Natural killer cell (primary cell): ENCODE measurements around the gene CHPF. TPM values are rescaled to one million over a fixed set of nuclear protein-coding genes. Genes with fewer than 3 reads are reported as not detected.

Source experiments
- ATAC-seq, 3 donors: fragments of 150-1000 bp in 2 of 3; fragments of 200-7000 bp in 1 of 3; cut with Tn5 transposase; 1 replicate in 1 of 3; 2 replicates in 2 of 3; pipeline ENCODE4 v1.10.0; 2021; ENCODE audit warnings: mild to moderate bottlenecking in 2 of 3, moderate library complexity in 2 of 3
- DNase-seq, 2 donors: peaks; one replicate each; pipeline versions ENCODE4 v3.0.0 to v3.0.0-alpha.2; 2013 to 2021; ENCODE audit warnings: mixed read lengths in 1 of 2
- H3K27ac ChIP-seq: one replicate; pipeline ENCODE4 v1.5.1; 2013; ENCODE audit warnings: mild to moderate bottlenecking, low read length
- H3K27me3 ChIP-seq: one replicate; pipeline ENCODE4 v1.6.1; 2013; ENCODE audit warnings: low read length; ENCODE audit not compliant: control insufficient read depth, insufficient read depth
- H3K36me3 ChIP-seq: one replicate; pipeline ENCODE4 v1.6.1; 2013; ENCODE audit warnings: low read length; ENCODE audit not compliant: control insufficient read depth, insufficient read depth
- H3K4me1 ChIP-seq: one replicate; pipeline ENCODE4 v1.6.1; 2013; ENCODE audit warnings: low read length; ENCODE audit not compliant: control insufficient read depth, insufficient read depth
- H3K4me3 ChIP-seq: one replicate; pipeline ENCODE4 v1.5.1; 2013; ENCODE audit warnings: low read length
- H3K9me3 ChIP-seq: one replicate; pipeline ENCODE4 v1.6.1; 2013; ENCODE audit warnings: low read length; ENCODE audit not compliant: control insufficient read depth, insufficient read depth
- H3K27ac Mint-ChIP-seq, 2 donors: one replicate each; pipeline ENCODE4 v1.8.0; 2022; ENCODE audit warnings: mild to moderate bottlenecking in 2 of 2, mixed read lengths in 2 of 2, moderate library complexity in 1 of 2
- H3K27me3 Mint-ChIP-seq, 2 donors: one replicate each; pipeline ENCODE4 v1.8.0; 2022; ENCODE audit warnings: low read depth in 2 of 2, mixed read lengths in 2 of 2
- H3K36me3 Mint-ChIP-seq: one replicate; pipeline ENCODE4 v1.8.0; 2022; ENCODE audit warnings: mixed read lengths
- H3K4me1 Mint-ChIP-seq, 2 donors: one replicate each; pipeline ENCODE4 v1.8.0; 2022; ENCODE audit warnings: mixed read lengths in 2 of 2
- H3K4me3 Mint-ChIP-seq: one replicate; pipeline ENCODE4 v1.8.0; 2022; ENCODE audit warnings: mild to moderate bottlenecking, moderate library complexity, mixed read lengths
- H3K9me3 Mint-ChIP-seq, 2 donors: one replicate each; pipeline ENCODE4 v1.8.0; 2022; ENCODE audit warnings: mixed read lengths in 2 of 2
- CTCF ChIP-seq: fragments of 200-600 bp; IDR thresholded peaks from one replicate; pipeline ENCODE4 v1.8.0; 2022; ENCODE audit warnings: antibody characterized with exemption
- WGBS: methylation state at CpG from one replicate; pipeline ENCODE4 v1.1.7; 2013; ENCODE audit warnings: missing lambda C conversion rate; ENCODE audit not compliant: insufficient coverage; 5-methylcytosine and 5-hydroxymethylcytosine counted together
- intact Hi-C: fragments of 100-400 bp; cut with micrococcal nuclease; formaldehyde crosslinking; loops from one replicate; pipeline ENCODE4 v1.14.2; 2022
- total RNA-seq, 4 donors: library from RNA; stranded (reverse); fragments of 120-200 nt in 1 of 4; gene quantifications; one replicate each; pipeline versions ENCODE4 v1.2.3 to v1.2.4, GENCODE V29; 2013 to 2022

Gene CHPF
- total RNA-seq, 3 donors from 2014 or later (not counting 1 experiment from before 2014, with no cell fraction given) = 9.6 to 19.2 (median 12.7) TPM

GRCh38 chr2:219549619-219550018 lies 6.0 kb upstream of the CHPF start:
- 87% methylated on average over 9 of the region's 9 CpGs for WGBS
- no peaks in the 10 kb centered on the region for H3K36me3 Mint-ChIP-seq
- ATAC-seq (no peak), DNase-seq (no peak)
- H3K4me1 Mint-ChIP-seq = peaks cover 10 to 22% of the 10 kb centered on the region in 2 donors
- peaks cover 14 to 42% of the 10 kb centered on the region in 2 donors for H3K27me3 Mint-ChIP-seq
- H3K9me3 Mint-ChIP-seq = no peaks in the 10 kb centered on the region
- no peak overlapping the region for H3K4me3 ChIP-seq
- H3K36me3 ChIP-seq = no peaks in the 10 kb centered on the region
- no peak for TF ChIP-seq CTCF
- no peaks in the 10 kb centered on the region for H3K9me3 ChIP-seq
- no peak overlapping the region for H3K27ac ChIP-seq
- H3K27ac Mint-ChIP-seq = no peak overlapping the region
- peaks cover 28% of the 10 kb centered on the region for H3K27me3 ChIP-seq
- intact Hi-C loops = no loop called here
- no peak overlapping the region for H3K4me3 Mint-ChIP-seq
- peaks cover 20% of the 10 kb centered on the region for H3K4me1 ChIP-seq

- H3K27me3 ChIP-seq = peaks cover 24% of the 10 kb centered on the region
- WGBS = 93% methylated on average over 18 of the region's 18 CpGs
- H3K27me3 Mint-ChIP-seq = peaks cover 10 to 42% of the 10 kb centered on the region in 2 donors
- peaks cover 27% of the 10 kb centered on the region for H3K4me1 ChIP-seq
- no peaks in the 10 kb centered on the region for H3K36me3 ChIP-seq
- H3K4me3 Mint-ChIP-seq = no peak overlapping the region
- intact Hi-C loops = no loop called here
- DNase-seq (no peak), ATAC-seq (no peak)
- H3K9me3 ChIP-seq = no peaks in the 10 kb centered on the region
- H3K9me3 Mint-ChIP-seq = no peaks in the 10 kb centered on the region
- no peak overlapping the region for H3K27ac Mint-ChIP-seq
- H3K4me3 ChIP-seq = no peak overlapping the region
- no peaks in the 10 kb centered on the region for H3K36me3 Mint-ChIP-seq
- H3K4me1 Mint-ChIP-seq = peaks cover 16 to 28% of the 10 kb centered on the region in 2 donors
- TF ChIP-seq CTCF = no peak
- no peak overlapping the region for H3K27ac ChIP-seq
Measured at GRCh38 chr2:219548990-219549389, 5.4 kb upstream of the CHPF start.

- Mint-ChIP-seq H3K36me3 (no peaks in the 10 kb centered on the region), H3K4me1 (peaks cover 20 to 32% of the 10 kb centered on the region in 2 donors), H3K4me3 (no peak overlapping the region), H3K9me3 (no peaks in the 10 kb centered on the region), H3K27me3 (peaks cover 6 to 37% of the 10 kb centered on the region in 2 donors), H3K27ac (no peak overlapping the region)
- peaks cover 22% of the 10 kb centered on the region for H3K4me1 ChIP-seq
- no peak for DNase-seq
- H3K36me3 ChIP-seq = no peaks in the 10 kb centered on the region
- H3K27me3 ChIP-seq = peaks cover 13% of the 10 kb centered on the region
- H3K27ac ChIP-seq = no peak overlapping the region
- intact Hi-C loops = no loop called here
- H3K9me3 ChIP-seq = no peaks in the 10 kb centered on the region
- 96% methylated on average over 26 of the region's 26 CpGs for WGBS
- ATAC-seq = no peak
- no peak overlapping the region for H3K4me3 ChIP-seq
- no peak for TF ChIP-seq CTCF
Measured at GRCh38 chr2:219547621-219548020, 4.0 kb upstream of the CHPF start.

GRCh38 chr2:219545943-219546352 lies 2.3 kb upstream of the CHPF start:
- Mint-ChIP-seq H3K4me1 (peaks cover 30 to 33% of the 10 kb centered on the region in 2 donors), H3K27ac (no peak overlapping the region)
- ATAC-seq = no peak

More at GRCh38 chr2:219545943-219546352, 2.3 kb upstream of the CHPF start:
- peaks cover 27% of the 10 kb centered on the region for H3K4me1 ChIP-seq
- H3K36me3 Mint-ChIP-seq = no peaks in the 10 kb centered on the region
- H3K4me3 ChIP-seq = no peak overlapping the region
- H3K27me3 Mint-ChIP-seq = peaks cover 6 to 31% of the 10 kb centered on the region in 2 donors
- no peak for DNase-seq
- no peaks in the 10 kb centered on the region for H3K36me3 ChIP-seq
- H3K27ac ChIP-seq = no peak overlapping the region
- H3K9me3 ChIP-seq = no peaks in the 10 kb centered on the region
- intact Hi-C loops = no loop called here
- TF ChIP-seq CTCF = no peak
- 70% methylated on average over 4 of the region's 4 CpGs for WGBS
- peak overlapping the region; percentile 14 for H3K4me3 Mint-ChIP-seq
- no peaks in the 10 kb centered on the region for H3K9me3 Mint-ChIP-seq
- H3K27me3 ChIP-seq = peaks cover under 1% of the 10 kb centered on the region
